ENCODE data around the gene ANLN.

DNA sequence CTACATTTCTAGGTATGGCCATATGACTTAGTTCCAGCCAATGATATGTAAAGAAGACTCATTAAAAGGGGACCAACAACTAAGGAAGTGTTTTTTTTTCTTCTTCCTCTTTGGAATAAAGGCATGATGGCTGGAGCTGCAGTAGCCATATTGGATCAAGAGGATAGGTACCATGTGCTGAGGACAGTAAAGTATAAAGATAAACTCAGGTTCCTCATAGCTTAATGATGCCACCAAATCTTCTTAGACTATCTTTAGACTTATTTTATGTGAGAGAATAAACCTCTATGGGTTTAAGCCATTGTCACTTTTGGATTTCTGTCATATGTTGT lies 85.3 kb downstream of the ANLN start:
- TF ChIP-seq ELF4 (IDR thresholded peaks at IDR 0.05) (no peak), TARDBP (IDR thresholded peaks at IDR 0.05) (no peak), SP1 (IDR thresholded peaks at IDR 0.05) (no peak), SUZ12 (IDR thresholded peaks at IDR 0.05) (no peak), ZNF384 (IDR thresholded peaks at IDR 0.05) (no peak)

Data from HEK293T (cell line).